HG03039 (cell line): Measurements from ENCODE around the gene REV1.
"Not testable (repeated sequence)": the region's sequence is repeated elsewhere in the genome, so short reads cannot be mapped to it uniquely, and the experiment has no call there.

Experiments
- ATAC-seq: cut with Tn5 transposase; IDR thresholded peaks from one replicate; pipeline ENCODE4 v1.9.1; 2021; ENCODE audit warnings: mild to moderate bottlenecking, moderate library complexity; ENCODE audit not compliant: unreplicated experiment

The REV1 gene

GRCh38 chr2:99489761-99490622, at the start of gene REV1:
TSS of gene REV1 (minus strand) at chr2:99490017. CDS start at chr2:99464975, 25,042 bp downstream.
- ATAC-seq, result peak; percentile 79

GRCh38 chr2:99537910-99538485, 48.2 kb upstream of the REV1 start:
- ATAC-seq, result no peak

GRCh38 chr2:99524056-99524455, 34.2 kb upstream of the REV1 start:
- ATAC-seq, result no peak

- ATAC-seq, result no peak
These were observed 32.3 kb upstream of the REV1 start for GRCh38 chr2:99522157-99522556.

GRCh38 chr2:99520813-99521212, 31.0 kb upstream of the REV1 start:
- ATAC-seq, result no peak

GRCh38 chr2:99520195-99520594, 30.4 kb upstream of the REV1 start:
- ATAC-seq, result no peak

GRCh38 chr2:99514357-99514756, 24.5 kb upstream of the REV1 start:
- ATAC-seq, result no peak

- ATAC-seq, result no peak
These were observed 22.4 kb upstream of the REV1 start for GRCh38 chr2:99512181-99512591.

GRCh38 chr2:99509387-99509786, 19.6 kb upstream of the REV1 start:
- no peak for ATAC-seq

- ATAC-seq, result no peak
These were observed 18.4 kb upstream of the REV1 start for GRCh38 chr2:99507937-99508818.

- no peak for ATAC-seq
These were observed 15.2 kb upstream of the REV1 start for GRCh38 chr2:99504844-99505584.

- not testable (repeated sequence) for ATAC-seq
These were observed 14.0 kb upstream of the REV1 start for GRCh38 chr2:99503662-99504416.

GRCh38 chr2:99496021-99496420, 6.2 kb upstream of the REV1 start:
- ATAC-seq, result no peak

GRCh38 chr2:99495115-99495860, 5.5 kb upstream of the REV1 start:
- no peak for ATAC-seq

- ATAC-seq, result no peak
These were observed 2.9 kb upstream of the REV1 start for GRCh38 chr2:99492721-99493120.

GRCh38 chr2:99490623-99491461, 1.0 kb upstream of the REV1 start:
- no peak for ATAC-seq

- ATAC-seq, result peak; percentile 25
These were observed 605 bp downstream of the REV1 start for GRCh38 chr2:99489063-99489760.

GRCh38 chr2:99488539-99489062, 1.2 kb downstream of the REV1 start:
- ATAC-seq, result no peak
